T-helper 17 cell (primary cell): Measurements from ENCODE around the gene KRT15. TPM values are rescaled to one million over a fixed set of nuclear protein-coding genes. Genes with fewer than 3 reads are reported as not detected.
A peak's percentile ranks its signal among the peaks of the same experiment; 100 is the strongest.

ENCODE experiments used
- ATAC-seq: fragments of 150-1000 bp; cut with Tn5 transposase; 2 replicates; pipeline ENCODE4 v1.10.0; 2021; ENCODE audit warnings: mild to moderate bottlenecking, moderate library complexity
- DNase-seq, 3 donors: peaks; one replicate each; pipeline versions ENCODE4 v3.0.0 to v3.0.0-alpha.2; 2020 to 2021
- H3K9me3 ChIP-seq: one replicate; pipeline ENCODE4 v1.7.0; 2013; ENCODE audit warnings: low read length, mild to moderate bottlenecking; ENCODE audit not compliant: control insufficient read depth, poor library complexity, severe bottlenecking
- H3K27ac Mint-ChIP-seq: one replicate; pipeline ENCODE4 v1.8.0; 2022; ENCODE audit warnings: mild to moderate bottlenecking, moderate library complexity, mixed read lengths
- H3K27me3 Mint-ChIP-seq: one replicate; pipeline ENCODE4 v1.8.0; 2022; ENCODE audit warnings: mixed read lengths
- H3K36me3 Mint-ChIP-seq: one replicate; pipeline ENCODE4 v1.8.0; 2022; ENCODE audit warnings: low read depth, mixed read lengths
- H3K4me1 Mint-ChIP-seq: one replicate; pipeline ENCODE4 v1.8.0; 2022; ENCODE audit warnings: mild to moderate bottlenecking, mixed read lengths
- H3K4me3 Mint-ChIP-seq: one replicate; pipeline ENCODE4 v1.8.0; 2022; ENCODE audit warnings: mild to moderate bottlenecking, moderate library complexity, mixed read lengths
- total RNA-seq, 4 donors: library from RNA in 2 of 4; stranded (reverse) in 2 of 4; gene quantifications; one replicate each; pipeline ENCODE4 v1.2.3 and lab custom pipeline; 2022 to 2026

KRT15 gene
- total RNA-seq (not detected), total RNA-seq (lab: John Stamatoyannopoulos, UW) (0 to 0.08 reads per million in 2 donors)

- Mint-ChIP-seq H3K4me3 (no peak within 1 kb of the TSS), H3K27ac (no peak within 1 kb of the TSS), H3K4me1 (peaks cover 6% of the 10 kb centered on the region), H3K27me3 (peaks cover 15% of the 10 kb centered on the region), H3K36me3 (no peaks in the 10 kb centered on the region)
- H3K9me3 ChIP-seq: no peaks in the 10 kb centered on the region
- DNase-seq (no peak), ATAC-seq (no peak)
Observed at GRCh38 chr17:41518789-41519449, at the start of gene KRT15. TSS of gene KRT15 (minus strand) at chr17:41518890. CDS start at chr17:41518827, 63 bp downstream.

- no peak overlapping the region for H3K4me3 Mint-ChIP-seq
- H3K36me3 Mint-ChIP-seq: no peaks in the 10 kb centered on the region
- DNase-seq: no peak
- H3K27me3 Mint-ChIP-seq: peaks cover 33% of the 10 kb centered on the region
- no peak overlapping the region for H3K27ac Mint-ChIP-seq
- peaks cover 3% of the 10 kb centered on the region for H3K4me1 Mint-ChIP-seq
- ATAC-seq: no peak
- H3K9me3 ChIP-seq: no peaks in the 10 kb centered on the region
Observed at GRCh38 chr17:41567317-41567716, 48.6 kb upstream of the KRT15 start.

- DNase-seq: no peak
- no peaks in the 10 kb centered on the region for H3K9me3 ChIP-seq
- no peak for ATAC-seq
- H3K27ac Mint-ChIP-seq: no peak overlapping the region
- H3K27me3 Mint-ChIP-seq: peaks cover 33% of the 10 kb centered on the region
- no peak overlapping the region for H3K4me3 Mint-ChIP-seq
- H3K36me3 Mint-ChIP-seq: no peaks in the 10 kb centered on the region
- H3K4me1 Mint-ChIP-seq: peaks cover 3% of the 10 kb centered on the region
Observed at GRCh38 chr17:41565338-41565737, 46.6 kb upstream of the KRT15 start.

- H3K27ac Mint-ChIP-seq: no peak overlapping the region
- H3K4me1 Mint-ChIP-seq: peaks cover 3% of the 10 kb centered on the region
- ATAC-seq: no peak
- H3K4me3 Mint-ChIP-seq: no peak overlapping the region
- no peak for DNase-seq
- peaks cover 3% of the 10 kb centered on the region for H3K36me3 Mint-ChIP-seq
- no peaks in the 10 kb centered on the region for H3K9me3 ChIP-seq
- peaks cover 49% of the 10 kb centered on the region for H3K27me3 Mint-ChIP-seq
Observed at GRCh38 chr17:41563607-41564170, 45.0 kb upstream of the KRT15 start.

DNA sequence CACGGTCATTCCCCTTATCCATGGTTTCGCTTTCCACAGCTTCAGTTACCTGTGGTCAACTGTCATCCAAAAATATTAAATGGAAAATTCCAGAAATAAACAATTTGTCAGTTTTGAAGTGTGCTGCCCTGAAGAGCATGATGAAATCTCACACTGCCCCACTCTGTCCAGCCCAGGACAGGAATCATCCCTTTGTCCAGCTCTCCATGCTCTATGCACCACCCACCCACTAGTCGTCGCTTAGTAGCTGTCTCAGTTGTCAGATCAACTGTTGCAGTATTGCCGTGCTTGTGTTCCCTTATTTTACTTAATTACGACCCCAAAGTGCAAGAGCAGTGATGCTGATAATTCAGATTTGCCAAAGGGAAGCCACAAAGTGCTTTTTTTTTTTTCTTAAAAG, 42.9 kb upstream of the KRT15 start:
- Mint-ChIP-seq H3K36me3 (peaks cover 3% of the 10 kb centered on the region), H3K27me3 (peaks cover 70% of the 10 kb centered on the region), H3K4me1 (no peaks in the 10 kb centered on the region), H3K27ac (no peak overlapping the region), H3K4me3 (no peak overlapping the region)
- no peaks in the 10 kb centered on the region for H3K9me3 ChIP-seq
- ATAC-seq (no peak), DNase-seq (no peak)

DNA sequence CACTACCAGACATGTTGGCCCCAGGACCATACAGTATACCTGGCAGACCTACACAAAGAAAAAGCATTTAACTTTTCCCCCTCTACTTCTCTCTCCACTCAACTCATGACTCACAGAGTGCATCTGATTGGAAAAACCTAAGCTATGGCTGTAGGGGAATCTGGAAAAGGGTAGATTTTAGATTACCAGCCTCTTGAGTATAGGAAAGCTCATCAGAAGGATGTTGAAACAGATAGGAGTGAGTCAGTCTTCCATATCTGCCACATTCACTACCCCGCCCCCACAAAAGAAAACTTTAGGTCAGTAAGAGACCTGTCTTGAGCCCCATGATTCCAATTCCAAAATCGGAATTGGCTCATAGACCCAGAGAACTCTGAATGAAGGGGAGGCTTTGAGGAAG, 40.9 kb upstream of the KRT15 start:
- H3K27ac Mint-ChIP-seq: no peak overlapping the region
- DNase-seq: no peak
- ATAC-seq: no peak
- no peaks in the 10 kb centered on the region for H3K9me3 ChIP-seq
- H3K36me3 Mint-ChIP-seq: peaks cover 3% of the 10 kb centered on the region
- no peak overlapping the region for H3K4me3 Mint-ChIP-seq
- H3K27me3 Mint-ChIP-seq: peaks cover 77% of the 10 kb centered on the region
- H3K4me1 Mint-ChIP-seq: no peaks in the 10 kb centered on the region

DNA sequence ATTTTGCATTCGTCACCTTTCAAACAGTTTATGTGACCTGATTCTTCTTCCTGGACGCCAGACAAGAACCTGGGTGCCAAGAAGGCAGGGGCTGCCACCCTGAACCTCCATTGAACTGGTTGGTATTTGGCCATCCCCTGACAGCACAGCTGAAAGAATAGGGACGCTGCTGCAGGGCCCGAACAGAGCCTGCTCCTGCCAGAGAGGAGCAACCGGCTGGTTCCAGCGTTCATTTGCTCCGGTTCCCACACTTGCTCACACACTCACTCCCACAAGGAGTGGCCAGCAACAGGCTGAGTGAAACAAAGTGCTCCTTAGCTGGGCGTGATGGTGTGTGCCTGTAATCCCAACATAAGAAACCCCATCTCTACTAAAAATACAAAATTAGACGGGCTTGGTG, 38.2 kb upstream of the KRT15 start:
- Mint-ChIP-seq H3K27me3 (peaks cover 80% of the 10 kb centered on the region), H3K4me3 (no peak overlapping the region), H3K27ac (no peak overlapping the region), H3K36me3 (peaks cover 6% of the 10 kb centered on the region), H3K4me1 (peaks cover 2% of the 10 kb centered on the region)
- DNase-seq: no peak
- no peak for ATAC-seq
- no peaks in the 10 kb centered on the region for H3K9me3 ChIP-seq

- peaks cover 78% of the 10 kb centered on the region for H3K27me3 Mint-ChIP-seq
- H3K4me3 Mint-ChIP-seq: no peak overlapping the region
- H3K36me3 Mint-ChIP-seq: peaks cover 6% of the 10 kb centered on the region
- ATAC-seq: no peak
- no peaks in the 10 kb centered on the region for H3K9me3 ChIP-seq
- DNase-seq: no peak
- H3K27ac Mint-ChIP-seq: no peak overlapping the region
- H3K4me1 Mint-ChIP-seq: peaks cover 2% of the 10 kb centered on the region
Observed at GRCh38 chr17:41556306-41556705, 37.6 kb upstream of the KRT15 start.

GRCh38 chr17:41555105-41555887, 36.6 kb upstream of the KRT15 start:
- Mint-ChIP-seq H3K36me3 (peaks cover 6% of the 10 kb centered on the region), H3K4me1 (peaks cover 2% of the 10 kb centered on the region), H3K27me3 (peaks cover 72% of the 10 kb centered on the region), H3K27ac (no peak overlapping the region), H3K4me3 (no peak overlapping the region)
- ATAC-seq (no peak), DNase-seq (no peak)
- no peaks in the 10 kb centered on the region for H3K9me3 ChIP-seq

GRCh38 chr17:41553987-41554680, 35.4 kb upstream of the KRT15 start:
- H3K4me3 Mint-ChIP-seq: no peak overlapping the region
- H3K36me3 Mint-ChIP-seq: peaks cover 3% of the 10 kb centered on the region
- DNase-seq (no peak), ATAC-seq (no peak)
- H3K27ac Mint-ChIP-seq: no peak overlapping the region
- H3K9me3 ChIP-seq: no peaks in the 10 kb centered on the region
- H3K4me1 Mint-ChIP-seq: peaks cover 5% of the 10 kb centered on the region
- peaks cover 61% of the 10 kb centered on the region for H3K27me3 Mint-ChIP-seq

DNA sequence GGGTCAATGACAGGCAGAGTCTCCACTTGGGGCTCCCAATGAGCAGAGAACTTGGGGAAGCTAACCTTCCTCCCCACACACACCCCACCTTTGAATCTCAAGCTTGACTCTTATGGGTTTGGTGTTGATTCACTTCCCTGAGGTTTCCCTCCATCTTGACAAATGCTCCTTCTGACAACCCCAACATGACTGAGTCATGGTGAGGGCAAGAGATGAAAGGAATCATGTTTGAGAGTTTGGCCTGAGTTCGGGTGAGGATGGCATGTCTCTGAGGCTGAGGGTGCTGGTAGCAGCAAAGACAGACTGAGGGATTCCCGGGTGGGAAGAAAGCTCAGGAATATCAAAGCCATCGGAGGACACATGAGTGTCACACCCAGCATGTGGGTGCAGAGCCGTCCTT, 34.5 kb upstream of the KRT15 start:
- no peaks in the 10 kb centered on the region for H3K9me3 ChIP-seq
- ATAC-seq: no peak
- Mint-ChIP-seq H3K27me3 (peaks cover 52% of the 10 kb centered on the region), H3K36me3 (peaks cover 3% of the 10 kb centered on the region), H3K4me1 (peaks cover 11% of the 10 kb centered on the region), H3K4me3 (no peak overlapping the region), H3K27ac (no peak overlapping the region)
- DNase-seq: no peak

- Mint-ChIP-seq H3K4me3 (peak overlapping the region; percentile 36), H3K27me3 (peaks cover 45% of the 10 kb centered on the region), H3K4me1 (peaks cover 11% of the 10 kb centered on the region), H3K36me3 (peaks cover 3% of the 10 kb centered on the region), H3K27ac (no peak overlapping the region)
- DNase-seq: no peak
- H3K9me3 ChIP-seq: no peaks in the 10 kb centered on the region
- no peak for ATAC-seq
Observed at GRCh38 chr17:41552455-41552854, 33.8 kb upstream of the KRT15 start.

DNA sequence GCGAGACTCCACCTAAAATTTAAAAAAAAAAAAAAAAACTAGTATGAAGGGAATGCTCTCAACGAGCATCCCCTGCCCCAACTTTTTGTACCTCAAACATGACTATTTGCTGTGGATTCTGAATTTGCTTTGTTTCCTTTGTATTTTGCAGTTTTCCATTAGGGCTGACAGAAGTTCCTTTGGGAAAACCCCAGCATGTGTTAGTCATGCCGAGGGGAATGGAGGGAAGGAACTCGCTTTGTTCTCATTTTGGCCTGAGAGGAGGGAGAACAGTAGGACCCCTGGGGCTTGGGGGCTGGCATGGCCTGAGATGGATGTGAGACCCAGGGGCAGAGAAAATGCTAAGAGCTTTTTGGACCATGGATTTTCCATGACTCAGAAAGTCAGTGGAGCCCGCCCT, 32.7 kb upstream of the KRT15 start:
- no peak overlapping the region for H3K27ac Mint-ChIP-seq
- no peak for DNase-seq

More for the DNA sequence above, 32.7 kb upstream of the KRT15 start:
- Mint-ChIP-seq H3K27me3 (peaks cover 34% of the 10 kb centered on the region), H3K4me3 (no peak overlapping the region), H3K4me1 (peaks cover 11% of the 10 kb centered on the region), H3K36me3 (peaks cover 6% of the 10 kb centered on the region)
- ATAC-seq: no peak
- H3K9me3 ChIP-seq: no peaks in the 10 kb centered on the region
